CD4-positive, alpha-beta T cell treated with Interleukin-4 for 4 hours (primary cell): Measurements from ENCODE around the gene PDCD10.
A peak's percentile ranks its signal among the peaks of the same experiment; 100 is the strongest.

Source experiments
- DNase-seq: peaks from one replicate; pipeline ENCODE4 v3.0.0-alpha.2; 2020

PDCD10 gene

GRCh38 chr3:167734498-167735232, at the start of gene PDCD10:
Gene PDCD10, minus strand, starts transcription at chr3:167734892. Its CDS starts 14,735 bp downstream, at chr3:167720157.
- DNase-seq = peak; percentile 99

- no peak for DNase-seq
These were observed 49.1 kb upstream of the PDCD10 start for GRCh38 chr3:167783781-167784180.

DNA sequence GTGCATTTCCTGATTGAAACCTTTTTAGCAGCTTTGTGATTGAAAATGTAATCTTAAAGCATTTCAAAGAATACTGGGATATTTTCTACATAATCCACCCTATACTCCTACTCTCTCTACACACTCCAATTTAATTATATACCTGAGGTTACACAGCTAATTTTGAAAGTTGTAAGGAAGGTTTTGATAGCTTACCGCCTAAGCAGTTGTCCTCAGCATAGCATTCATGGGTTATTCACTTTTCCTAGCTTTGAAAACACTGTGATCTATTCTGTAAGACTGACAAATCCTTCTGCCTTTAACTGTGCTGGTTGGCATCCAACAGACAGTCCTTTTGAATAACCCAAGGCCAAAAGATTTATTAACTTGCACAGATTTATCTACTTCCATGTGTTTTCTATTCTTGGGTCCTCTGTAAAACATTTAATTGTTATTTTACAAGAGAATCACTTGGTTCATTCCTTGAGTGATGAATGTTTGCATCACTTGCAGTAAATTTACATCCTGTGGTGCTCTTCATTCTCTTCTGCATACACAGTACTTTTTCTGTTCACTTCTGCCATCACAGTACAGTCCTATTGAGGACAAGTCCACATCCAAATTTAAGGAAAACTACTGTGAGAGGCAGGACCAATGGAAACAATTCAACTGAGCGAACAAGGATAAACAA, 45.7 kb upstream of the PDCD10 start:
- DNase-seq = no peak

DNA sequence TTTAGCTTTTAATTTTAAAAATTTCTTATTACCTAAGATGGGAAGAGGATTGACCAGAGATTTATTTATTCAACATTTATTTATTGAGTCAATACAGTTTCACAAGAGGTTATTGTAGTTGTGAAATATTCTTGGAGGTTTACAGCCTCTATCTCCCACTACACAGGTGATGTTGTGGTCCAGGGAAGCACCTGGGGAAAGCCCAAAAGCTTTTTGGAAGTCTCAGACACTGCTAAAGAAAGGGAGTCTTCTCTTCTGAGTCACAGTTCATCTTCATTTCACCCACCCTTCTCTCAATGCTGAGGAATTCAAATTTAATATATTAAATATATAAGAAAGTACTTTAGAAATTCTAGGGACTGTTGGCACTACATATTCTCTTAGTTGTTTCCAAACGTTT, 42.7 kb upstream of the PDCD10 start:
- DNase-seq = no peak

DNA sequence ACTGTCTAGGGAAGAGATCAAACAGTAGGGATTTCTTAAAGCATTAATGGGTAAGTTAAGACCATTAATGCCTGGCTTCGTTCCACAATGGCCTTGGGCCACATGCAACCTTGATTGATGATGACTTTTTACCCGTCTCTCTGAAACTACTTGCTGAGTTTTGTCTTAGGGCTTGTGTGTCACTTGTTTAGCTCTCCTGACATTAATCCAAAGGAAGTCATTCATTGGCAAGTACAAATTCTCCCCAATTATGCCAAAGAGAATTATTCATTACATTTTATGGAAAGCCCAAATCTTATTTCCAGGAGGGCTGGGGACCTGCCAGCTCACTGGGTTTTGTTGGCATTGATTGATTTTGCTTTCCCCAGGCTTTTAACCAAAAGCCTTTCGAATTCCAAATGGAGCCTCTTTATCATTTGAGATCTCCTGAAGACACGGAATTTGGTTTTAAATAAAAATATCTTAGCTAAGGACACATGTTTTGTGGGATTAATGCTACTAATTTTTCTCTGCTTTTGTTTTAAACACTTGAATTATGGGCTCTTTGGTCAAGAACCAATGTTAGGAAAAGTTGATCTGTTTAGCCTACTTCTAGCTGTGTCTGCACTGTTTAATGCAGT, 41.5 kb upstream of the PDCD10 start:
- no peak for DNase-seq

- DNase-seq = no peak
These were observed 38.9 kb upstream of the PDCD10 start for GRCh38 chr3:167773584-167773983.

DNA sequence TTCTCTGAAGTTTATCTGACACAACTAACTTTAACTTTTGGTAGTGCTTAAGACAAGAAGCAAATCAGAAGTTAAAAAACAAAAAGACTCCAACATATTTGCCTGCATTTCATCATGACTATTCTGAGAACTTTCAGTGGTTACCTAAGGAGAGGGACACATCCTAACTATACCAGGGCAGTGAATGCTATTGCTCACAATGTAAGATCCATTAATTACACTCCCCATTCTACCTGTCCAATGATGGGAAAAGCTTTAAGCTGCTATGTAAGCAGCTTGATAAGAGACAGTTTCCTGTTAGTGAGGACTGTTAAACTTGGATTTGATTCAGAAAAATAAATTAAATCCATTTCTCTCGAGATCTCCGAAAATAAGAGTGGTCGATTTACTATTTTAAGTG, 38.3 kb upstream of the PDCD10 start:
- DNase-seq = no peak

DNA sequence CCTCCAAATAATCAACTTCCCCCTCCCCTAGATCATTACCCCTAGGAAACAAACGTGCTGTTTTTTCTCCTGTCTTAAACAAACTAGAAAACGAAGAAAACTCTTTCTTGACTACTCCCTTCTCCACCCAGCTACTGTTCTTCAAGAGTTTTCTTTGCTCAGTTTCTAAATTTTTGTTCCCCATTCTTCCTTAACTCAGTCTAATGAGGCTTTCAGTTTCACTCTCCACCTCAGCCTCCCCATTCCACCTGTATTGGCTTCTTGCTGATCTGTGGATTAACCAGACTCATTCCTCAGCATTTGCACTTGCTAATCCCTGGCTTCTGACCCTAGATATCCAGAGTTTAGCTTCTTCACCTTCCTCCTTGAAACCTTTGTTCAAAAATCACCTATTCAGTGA, 27.6 kb upstream of the PDCD10 start:
- no peak for DNase-seq

DNA sequence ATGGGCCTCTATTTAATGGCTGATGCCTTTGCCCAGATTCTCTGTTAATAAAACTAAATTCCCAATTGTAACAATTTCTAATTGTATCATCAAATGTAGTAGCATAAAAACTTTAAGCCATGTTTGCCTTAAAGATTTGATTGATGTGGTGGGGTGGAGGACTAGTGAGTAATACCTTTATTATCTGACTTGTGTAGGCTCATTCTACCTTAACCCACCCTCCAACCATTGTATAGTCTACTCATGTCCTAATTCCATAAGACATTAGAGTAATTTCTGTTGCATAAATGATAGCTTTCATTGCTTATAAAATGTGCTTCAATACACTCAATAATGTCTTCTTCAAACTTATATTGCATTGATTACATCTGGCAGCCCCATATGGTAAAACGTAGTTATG, 26.6 kb upstream of the PDCD10 start:
- no peak for DNase-seq

DNA sequence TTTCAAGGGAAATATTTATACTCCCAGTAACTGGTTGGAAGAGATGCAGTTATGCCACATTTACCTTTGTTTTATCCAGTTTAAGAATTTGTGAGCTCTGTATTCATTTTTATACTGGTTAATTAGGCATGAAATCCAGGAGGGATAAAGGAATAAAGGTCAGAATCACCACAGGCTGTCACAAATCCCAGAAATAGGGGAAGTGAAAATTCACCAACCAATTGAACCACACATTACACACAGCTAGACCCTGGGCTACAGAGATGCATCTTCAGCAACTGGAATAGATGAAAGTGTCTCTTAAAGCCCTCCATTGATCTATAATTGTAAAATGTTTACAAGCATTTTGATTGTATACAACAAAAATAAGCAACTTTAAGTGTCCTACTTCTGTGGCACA, 19.4 kb upstream of the PDCD10 start:
- DNase-seq = no peak

DNA sequence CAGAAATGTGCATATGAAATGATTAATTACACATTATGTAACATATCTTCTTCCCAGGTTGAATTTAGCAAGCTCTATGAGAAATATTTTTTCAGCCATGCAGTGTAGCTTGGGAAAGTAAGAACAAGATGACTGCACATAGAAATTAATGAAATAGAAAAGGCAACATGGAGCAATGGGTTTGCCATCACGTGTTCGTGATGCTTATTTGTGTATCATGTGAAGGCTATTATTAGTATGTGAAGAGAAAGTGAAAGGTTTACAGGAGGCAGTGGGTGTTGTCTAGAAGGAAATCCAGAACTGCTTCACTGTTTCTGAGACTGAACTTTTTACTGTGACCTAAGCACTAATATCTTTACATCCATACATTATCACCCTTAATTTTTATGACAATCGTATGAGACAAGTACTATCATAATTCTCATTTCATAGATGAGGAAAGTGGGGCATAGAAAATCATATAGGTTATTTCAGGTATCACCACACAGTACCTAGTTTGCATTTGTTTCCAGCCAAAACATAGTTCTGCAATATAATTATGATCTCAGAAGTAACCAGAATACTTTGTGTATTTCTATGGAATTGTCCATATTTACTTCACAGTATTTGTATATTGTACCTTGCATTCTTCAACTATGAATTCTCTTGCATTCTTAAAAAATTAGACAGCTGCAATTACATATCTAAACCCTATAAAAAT, 15.7 kb upstream of the PDCD10 start:
- peak; percentile 38 for DNase-seq

DNA sequence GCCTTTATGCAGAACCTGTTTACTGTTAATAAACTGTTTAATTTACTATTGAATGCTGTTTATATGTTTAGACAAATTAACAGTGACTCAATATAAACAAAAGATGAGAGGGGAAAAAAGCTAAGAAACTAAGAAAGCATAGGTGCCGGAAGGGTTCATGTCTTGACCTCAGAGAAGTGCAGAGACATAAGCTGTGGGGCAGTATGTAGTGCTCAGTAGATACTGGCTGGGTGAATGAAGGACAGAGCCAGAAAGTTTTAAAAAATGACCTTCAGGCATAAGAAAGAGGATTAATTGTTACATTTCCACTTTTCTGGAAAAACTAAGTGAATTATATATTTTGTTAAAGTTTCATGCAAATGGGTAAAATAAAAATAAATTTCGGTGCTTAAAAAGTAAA, 15.0 kb upstream of the PDCD10 start:
- no peak for DNase-seq

DNA sequence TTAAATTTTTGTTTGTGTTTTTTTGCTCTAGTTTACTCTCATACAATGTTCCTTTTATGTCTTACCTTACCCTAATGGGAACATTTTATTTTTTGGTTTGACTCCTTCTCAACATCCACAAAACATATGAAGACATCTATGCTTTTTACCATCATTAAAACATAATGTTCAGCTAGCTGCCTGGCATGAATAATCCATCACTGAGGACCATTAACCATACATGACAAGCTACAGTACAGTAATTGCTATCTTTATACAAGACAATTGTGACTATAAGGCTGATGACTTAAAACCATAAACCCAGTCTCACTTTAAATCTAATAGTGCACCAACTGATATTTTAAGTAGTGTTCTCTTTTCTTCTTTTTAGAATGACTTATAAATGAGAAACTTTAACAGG, 14.5 kb upstream of the PDCD10 start:
- DNase-seq = no peak

DNA sequence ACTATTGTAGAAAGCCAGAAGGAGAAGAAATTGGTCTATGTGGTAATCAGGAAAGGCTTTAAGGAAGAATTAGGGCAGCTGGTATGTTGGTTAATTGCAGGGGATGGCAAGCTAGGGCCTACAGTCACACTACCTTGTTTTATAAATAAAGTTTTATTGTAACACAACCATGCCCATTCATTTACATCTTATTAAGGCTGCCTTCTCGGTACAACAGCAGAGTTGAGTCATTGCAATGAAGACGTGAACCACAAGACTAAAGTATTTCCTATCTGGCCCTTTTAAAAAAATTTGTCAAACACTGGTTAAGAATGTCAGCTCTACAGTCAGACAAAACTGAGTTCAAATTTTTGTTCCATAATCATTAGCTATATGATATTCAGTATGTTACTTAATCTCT, 9.1 kb upstream of the PDCD10 start:
- DNase-seq = no peak

DNA sequence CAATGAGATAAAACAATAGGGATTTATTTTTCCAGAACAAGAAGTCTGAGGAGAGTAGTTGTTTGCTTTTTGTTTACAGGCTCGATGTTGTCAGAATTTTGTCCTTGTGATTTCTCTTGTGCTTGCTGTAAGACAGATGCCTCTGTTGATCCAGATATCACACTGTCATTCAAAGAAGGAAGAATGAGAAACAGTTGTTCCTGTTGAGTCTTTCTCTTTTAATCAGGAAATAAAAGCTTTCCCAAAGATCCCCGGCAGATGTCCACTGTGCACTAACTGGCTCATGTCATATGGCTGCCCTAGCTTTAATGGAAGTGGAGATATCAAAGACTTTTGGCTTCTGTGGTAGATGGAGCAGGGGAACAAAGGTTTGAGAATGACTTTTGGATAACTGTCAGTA, 7.6 kb upstream of the PDCD10 start:
- DNase-seq = no peak

GRCh38 chr3:167740961-167741587, 6.4 kb upstream of the PDCD10 start:
- DNase-seq = peak; percentile 35

DNA sequence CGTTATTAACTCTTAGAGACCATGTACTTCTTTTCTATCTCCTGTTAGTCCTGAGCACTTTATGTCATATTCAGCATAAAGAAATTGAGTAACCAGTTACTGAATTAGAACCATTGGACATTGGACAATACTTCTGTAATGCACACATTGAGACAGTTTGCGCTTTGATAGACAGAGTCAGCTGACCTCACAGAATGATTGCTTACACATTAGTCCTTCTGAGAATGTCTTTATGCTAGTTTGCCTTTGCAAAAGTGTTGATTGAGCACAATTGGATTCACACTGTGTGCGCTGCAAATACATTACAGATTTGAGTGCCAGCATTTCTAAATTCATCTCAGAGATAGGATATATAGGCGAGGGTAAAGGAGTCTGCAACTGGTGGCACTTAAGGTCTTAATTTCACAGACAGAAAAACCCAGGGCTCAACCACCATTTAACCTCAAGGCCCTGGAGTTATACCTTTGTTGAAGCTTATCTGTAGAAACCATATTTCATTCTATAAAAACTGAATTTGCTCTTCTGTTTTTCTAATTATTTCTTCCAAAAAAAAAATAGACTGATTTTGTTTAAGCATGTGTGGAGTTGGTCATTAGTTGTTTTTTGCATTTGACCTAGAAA, 4.6 kb upstream of the PDCD10 start:
- DNase-seq = no peak

GRCh38 chr3:167738037-167738436, 3.3 kb upstream of the PDCD10 start:
- no peak for DNase-seq

- no peak for DNase-seq
These were observed 2.3 kb upstream of the PDCD10 start for GRCh38 chr3:167736997-167737396.

DNA sequence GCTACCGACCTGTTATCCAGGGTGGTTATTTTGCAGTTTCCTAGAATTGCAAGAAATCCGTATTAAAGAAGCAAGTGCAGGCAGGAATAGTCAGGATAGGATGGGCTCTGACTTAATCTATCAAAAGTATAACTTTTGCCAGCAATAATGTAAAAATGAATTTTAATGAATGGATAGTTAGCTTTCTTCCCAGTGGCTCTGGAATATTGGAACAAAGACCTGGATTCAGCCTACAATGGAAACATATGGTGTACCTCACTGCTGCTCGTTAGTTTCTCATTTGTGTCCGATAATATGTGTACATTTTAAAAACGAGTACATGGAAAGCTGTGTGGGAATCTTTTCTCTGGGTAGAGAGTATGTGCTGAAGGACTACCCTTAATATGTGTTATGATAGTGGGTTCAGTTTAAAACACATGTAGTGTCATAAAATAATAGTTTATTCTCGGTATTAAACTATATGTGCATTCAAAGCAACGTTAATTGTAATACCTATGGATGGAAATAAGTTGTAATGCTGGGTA, 1.6 kb upstream of the PDCD10 start:
- no peak for DNase-seq

DNA sequence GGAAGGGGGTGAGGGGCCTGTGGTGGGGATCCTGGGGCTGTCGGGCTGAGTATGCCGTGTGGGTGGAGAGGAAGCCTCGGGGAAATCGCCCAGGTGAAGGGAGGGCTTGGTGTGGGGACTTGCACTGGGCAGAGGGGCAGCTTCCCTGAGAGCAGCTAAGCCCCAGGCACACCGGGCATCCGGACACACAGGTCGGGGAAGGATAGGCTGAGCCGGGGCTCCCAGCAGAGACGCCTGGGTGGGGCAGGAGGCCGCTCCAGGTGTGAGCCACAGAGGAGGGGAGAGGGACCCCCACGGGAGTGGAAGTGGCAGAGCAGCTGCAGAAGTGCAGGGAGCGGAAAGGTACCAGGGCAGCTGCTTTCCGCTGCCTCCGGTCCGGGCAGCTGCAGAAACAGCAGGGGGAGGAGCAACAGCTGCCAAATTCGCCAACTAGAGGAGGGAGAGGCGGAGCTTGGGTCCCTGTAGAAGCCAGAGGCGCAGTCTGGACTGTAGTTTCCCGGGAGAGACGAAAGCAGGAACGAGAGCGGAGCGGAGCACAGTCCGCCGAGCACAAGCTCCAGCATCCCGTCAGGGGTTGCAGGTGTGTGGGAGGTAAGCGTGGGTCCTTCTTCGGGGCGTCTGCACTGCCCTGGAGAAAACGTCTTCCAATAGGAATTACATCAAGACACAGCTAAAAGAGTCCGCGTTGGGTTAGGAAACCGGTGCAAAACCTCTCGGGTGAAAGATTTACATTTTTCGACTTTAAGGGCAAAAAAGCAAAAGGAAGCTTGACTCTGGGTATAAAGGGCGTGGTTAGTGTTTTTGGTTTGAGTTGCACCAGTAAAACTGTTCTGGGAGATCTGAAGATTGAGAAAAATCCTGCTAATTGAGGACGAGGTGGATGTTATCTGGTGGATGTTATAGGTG, 794 bp upstream of the PDCD10 start, which contains the start of gene SERPINI1:
Gene SERPINI1 (plus strand): TSS at position 489 of the 906 bp plus-strand sequence. CDS start 53,408 bp downstream, outside the sequence.
- peak; percentile 77 for DNase-seq
